HUDEP-2 (cell line): ENCODE data around the gene VDAC2.

Source experiments
- DNase-seq, 76 experiments: peaks; one replicate each; lab custom pipeline; 2025; ENCODE audit not compliant: unreplicated experiment in 76 of 76; lab: John Stamatoyannopoulos, UW

Gene VDAC2

GRCh38 chr10:75245354-75246250, 35.0 kb downstream of the VDAC2 start:
- DNase-seq, result no peak

DNA sequence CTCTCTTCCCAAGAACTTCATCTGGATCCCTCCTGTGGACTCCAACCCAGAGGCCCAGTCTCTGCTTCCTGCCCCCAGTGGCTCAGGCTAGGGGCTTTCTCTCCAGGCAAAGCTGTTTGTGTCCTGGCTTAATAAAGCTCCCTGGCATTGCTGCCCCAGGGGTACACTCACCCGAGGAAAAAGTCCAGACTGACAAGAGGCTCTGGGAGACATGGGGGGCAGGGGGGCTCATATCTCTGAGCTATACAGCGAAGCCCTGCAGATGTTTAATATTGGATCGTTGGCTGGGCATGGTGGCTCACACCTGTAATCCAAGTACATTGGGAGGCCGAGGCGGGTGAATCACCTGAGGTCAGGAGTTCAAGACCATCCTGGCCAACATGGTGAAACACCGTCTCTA, 35.9 kb downstream of the VDAC2 start:
- no peak for DNase-seq

- no peak for DNase-seq
Observed at GRCh38 chr10:75247797-75248196, 37.2 kb downstream of the VDAC2 start.

DNA sequence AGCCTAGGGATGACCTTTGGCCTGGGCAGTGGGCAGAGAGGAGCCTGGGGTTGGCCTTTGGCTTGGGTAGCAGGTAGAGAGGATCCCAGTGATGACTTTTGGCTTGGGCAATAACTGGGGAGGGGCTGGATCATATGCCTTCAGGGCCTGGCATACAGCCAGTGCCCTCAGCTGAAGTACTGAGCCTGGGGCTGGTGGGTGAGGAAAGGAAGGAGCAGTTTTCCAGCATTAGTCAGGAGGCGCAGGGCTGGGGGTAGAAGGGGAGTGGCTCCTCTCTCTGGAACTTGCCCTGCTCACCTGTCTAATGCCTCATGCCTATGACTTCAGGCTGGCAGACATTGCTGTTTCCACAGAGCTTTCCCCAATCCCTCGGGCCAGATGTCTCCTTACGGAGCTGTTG, 40.3 kb downstream of the VDAC2 start:
- no peak for DNase-seq

- no peak for DNase-seq
Observed at GRCh38 chr10:75253281-75254220, 43.0 kb downstream of the VDAC2 start.

DNA sequence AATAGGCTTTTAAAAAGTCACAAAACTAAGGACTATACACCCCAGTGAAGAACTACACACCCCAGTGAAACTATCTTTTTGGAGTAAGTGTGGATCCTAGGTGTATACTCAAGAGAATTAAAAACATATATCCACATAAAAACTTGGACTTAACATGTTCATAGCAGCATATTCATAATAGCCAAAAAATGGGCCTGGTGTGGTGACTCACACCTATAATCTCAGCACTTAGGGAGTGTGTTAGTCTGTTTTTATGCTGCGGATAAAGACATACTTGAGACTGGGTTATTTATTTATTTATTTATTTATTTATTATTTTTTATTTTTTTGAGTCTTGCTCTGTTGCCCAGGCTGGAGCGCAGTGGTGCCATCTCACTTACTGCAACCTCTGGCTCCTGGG, 44.1 kb downstream of the VDAC2 start:
- DNase-seq, result no peak

GRCh38 chr10:75260990-75261389, 50.4 kb downstream of the VDAC2 start:
- DNase-seq, result no peak

GRCh38 chr10:75261813-75262705, 51.5 kb downstream of the VDAC2 start:
- DNase-seq, result no peak

DNA sequence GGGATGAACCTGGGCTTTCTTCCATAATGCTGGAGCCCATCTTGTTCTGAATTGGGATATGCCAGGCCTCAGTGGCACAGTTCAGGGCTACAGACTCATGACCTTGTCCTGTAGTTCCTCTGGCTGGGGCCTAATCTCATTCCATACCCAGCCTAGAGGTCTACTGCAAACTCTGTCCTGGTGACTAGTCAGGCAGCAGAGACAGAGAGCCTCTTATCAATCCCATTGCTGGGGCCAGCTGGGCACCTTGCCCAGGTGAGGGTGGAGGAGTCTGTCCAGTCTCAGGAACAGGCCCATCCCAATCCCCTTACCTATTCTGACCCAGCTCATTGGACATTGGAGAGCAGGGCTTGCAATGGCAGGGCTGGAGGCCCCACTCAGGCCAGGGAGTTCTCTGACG, 53.2 kb downstream of the VDAC2 start:
- DNase-seq, result no peak

DNA sequence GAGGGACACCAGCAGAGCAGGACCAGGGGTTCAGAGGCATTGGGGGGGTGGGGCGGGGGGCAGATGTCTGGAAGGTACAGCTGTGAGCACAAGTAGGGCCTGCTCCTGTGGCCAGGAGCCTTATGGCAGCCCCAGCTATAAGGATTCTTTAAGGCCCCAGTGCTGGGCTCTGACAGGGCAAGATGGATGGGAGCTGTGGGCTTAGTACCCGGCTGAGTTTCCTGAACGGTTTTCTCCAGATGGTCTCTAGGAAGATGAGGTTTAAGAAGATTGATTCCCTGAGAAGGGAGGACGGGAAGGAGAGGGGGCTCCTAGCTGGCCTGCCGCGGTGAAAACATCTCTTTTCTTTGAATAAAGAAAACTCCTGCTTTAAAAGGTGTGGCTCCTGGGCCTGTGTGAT, 55.3 kb downstream of the VDAC2 start:
- no peak for DNase-seq

GRCh38 chr10:75266945-75267344, 56.3 kb downstream of the VDAC2 start:
- DNase-seq, result no peak

GRCh38 chr10:75269605-75270004, 59.0 kb downstream of the VDAC2 start:
- no peak for DNase-seq

DNA sequence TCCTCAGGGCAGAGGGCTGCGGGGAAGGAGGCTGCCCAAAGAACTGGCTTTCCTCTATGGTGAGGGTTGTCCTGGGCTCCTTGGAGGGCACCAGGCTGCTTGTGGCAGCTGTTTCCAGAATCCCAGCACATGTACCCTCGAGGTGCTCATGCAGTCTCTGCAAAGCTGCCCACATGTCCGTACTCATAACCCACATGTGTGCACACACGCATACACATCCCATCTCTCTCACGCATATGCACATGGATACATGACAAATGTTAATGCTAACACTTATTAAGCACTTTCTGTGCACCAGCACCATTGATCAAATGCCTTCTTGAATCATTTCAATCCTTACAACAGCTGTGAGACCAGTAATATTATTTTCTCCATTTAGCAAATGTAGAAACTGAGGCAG, 61.5 kb downstream of the VDAC2 start:
- no peak for DNase-seq

GRCh38 chr10:75272896-75273295, 62.3 kb downstream of the VDAC2 start:
- no peak for DNase-seq

- DNase-seq, result no peak
Observed at GRCh38 chr10:75276069-75276872, 65.7 kb downstream of the VDAC2 start.

DNA sequence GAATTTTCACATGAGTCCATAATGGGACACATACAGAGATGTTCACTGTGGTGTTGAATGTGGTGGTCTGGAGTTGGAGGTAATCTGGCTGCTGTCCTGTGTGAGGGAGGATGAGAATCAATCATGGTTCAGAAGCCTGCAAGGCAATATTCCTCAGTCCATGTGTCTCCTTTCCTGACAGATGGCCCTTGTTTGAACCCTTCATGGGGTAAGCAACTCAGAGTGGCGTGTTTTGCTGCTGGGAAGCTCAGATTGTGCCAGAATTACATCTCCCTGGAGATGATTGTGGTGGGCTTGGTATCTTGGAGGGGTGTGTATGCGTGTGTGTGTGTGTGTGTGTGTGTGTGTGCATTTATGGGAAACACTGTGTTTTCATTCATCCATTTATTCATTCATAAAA, 69.6 kb downstream of the VDAC2 start:
- no peak for DNase-seq
